Measurements from ENCODE around the gene TNS1. TPM values are rescaled to one million over a fixed set of nuclear protein-coding genes. Genes with fewer than 3 reads are reported as not detected.

Gene TNS1
- total RNA-seq, 1 donor from 2014 or later, result 828 TPM

DNA sequence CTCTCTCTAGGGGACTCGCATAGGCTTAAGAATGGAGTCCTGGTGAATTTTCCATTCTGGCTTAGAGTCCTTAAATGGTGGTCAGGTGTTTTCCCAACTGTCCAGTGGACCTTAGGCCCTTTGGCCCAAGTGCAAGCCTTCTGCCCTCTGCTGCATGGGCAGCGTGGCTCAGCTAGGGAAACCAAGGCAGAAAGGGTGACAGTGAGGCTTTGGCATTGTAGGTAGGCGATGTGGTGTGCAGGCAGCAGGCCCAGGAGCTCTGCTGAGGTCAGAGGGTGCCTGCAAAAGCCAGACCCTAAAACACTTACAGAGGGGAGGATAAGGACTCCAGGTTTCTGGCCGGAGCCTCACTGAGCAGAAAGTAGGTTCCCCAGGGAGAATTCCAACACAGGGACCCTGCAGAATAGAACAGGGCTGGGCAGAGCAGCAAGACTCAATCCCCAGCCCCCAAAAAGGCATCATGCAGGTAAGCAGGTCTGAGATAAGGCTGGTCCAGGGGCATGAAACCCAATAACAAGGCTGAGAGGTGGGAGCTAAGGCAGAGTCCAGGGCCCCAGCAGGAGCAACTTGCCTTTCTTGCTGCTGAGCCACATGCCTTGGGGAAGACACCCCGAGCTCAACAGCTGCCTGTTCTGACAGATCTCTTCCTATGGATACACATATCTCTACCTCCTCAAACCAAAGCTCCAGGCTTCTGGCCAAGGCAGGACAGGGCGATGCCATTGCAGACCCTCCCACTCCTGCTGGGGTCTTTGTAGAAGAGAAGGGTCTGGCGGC, 199.7 kb downstream of the TNS1 start:
- Histone ChIP-seq H3K27me3 (ENCODE audit: low read depth) (no peaks in the 10 kb centered on the region), H3K9me3 (replicated peaks) (no peaks in the 10 kb centered on the region), H3K4me1 (peaks cover 100% of the 10 kb centered on the region), H3K4me3 (no peak overlapping the region), H3K27ac (replicated peaks) (peak overlapping the region; percentile 73), H3K36me3 (peaks cover 60% of the 10 kb centered on the region)
- intact Hi-C loops (cut with micrococcal nuclease), result no loop called here
- DNase-seq, result no peak
- TF ChIP-seq, protein P1, sequence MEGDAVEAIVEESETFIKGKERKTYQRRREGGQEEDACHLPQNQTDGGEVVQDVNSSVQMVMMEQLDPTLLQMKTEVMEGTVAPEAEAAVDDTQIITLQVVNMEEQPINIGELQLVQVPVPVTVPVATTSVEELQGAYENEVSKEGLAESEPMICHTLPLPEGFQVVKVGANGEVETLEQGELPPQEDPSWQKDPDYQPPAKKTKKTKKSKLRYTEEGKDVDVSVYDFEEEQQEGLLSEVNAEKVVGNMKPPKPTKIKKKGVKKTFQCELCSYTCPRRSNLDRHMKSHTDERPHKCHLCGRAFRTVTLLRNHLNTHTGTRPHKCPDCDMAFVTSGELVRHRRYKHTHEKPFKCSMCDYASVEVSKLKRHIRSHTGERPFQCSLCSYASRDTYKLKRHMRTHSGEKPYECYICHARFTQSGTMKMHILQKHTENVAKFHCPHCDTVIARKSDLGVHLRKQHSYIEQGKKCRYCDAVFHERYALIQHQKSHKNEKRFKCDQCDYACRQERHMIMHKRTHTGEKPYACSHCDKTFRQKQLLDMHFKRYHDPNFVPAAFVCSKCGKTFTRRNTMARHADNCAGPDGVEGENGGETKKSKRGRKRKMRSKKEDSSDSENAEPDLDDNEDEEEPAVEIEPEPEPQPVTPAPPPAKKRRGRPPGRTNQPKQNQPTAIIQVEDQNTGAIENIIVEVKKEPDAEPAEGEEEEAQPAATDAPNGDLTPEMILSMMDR (IDR thresholded peaks at IDR 0.05; ENCODE audit: borderline replicate concordance), result no peak

DNA sequence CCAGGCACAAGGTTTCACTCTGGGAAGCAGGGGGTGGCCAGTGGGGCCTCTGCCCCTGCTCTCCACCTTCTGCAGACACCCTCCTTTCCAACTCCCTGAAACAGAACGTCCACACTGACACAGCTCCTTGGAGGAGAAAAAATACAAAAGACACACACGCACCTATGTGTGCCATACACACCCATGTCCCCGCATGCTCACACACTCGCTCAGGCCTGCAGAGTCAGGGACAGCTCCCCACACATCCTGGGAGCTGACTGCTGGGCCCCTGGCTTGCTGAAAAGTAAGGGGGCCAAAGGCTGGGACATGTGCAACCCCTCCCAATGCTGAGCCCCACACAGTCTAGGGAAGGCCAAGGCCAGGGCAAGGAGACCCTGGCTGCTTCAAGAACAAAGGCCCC, 200.5 kb downstream of the TNS1 start:
- Histone ChIP-seq H3K9me3 (replicated peaks) (no peaks in the 10 kb centered on the region), H3K27ac (replicated peaks) (peak overlapping the region; percentile 73), H3K27me3 (ENCODE audit: low read depth) (no peaks in the 10 kb centered on the region), H3K36me3 (peaks cover 52% of the 10 kb centered on the region), H3K4me3 (no peak overlapping the region), H3K4me1 (peaks cover 100% of the 10 kb centered on the region)
- TF ChIP-seq, protein P1 (IDR thresholded peaks at IDR 0.05; ENCODE audit: borderline replicate concordance), result no peak
- DNase-seq, result no peak
- intact Hi-C loops (cut with micrococcal nuclease), result no loop called here

DNA sequence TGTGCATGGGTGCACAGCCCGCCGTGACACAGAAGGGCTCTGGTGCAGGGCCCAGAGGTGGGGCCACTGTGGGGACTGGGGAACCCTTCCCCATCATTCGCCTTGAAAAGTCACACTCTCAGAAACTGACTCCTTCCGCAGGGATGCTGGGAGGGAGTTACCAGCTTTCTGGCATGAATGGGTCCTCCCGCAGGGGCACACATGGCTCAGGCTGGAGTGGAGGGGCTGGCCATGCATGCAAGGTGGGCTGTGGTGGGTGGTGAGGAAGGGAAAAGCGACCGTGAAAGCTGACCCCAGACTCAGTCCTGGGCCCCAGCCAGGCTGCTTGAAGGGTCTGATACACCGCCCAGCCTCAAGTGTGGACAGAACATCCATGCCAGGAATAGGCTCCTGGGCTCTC, 201.1 kb downstream of the TNS1 start:
- intact Hi-C loops (cut with micrococcal nuclease), result no loop called here
- H3K4me1 ChIP-seq, result peaks cover 100% of the 10 kb centered on the region
- H3K27ac ChIP-seq (replicated peaks), result peak overlapping the region; percentile 73
- H3K36me3 ChIP-seq, result peaks cover 46% of the 10 kb centered on the region
- no peak overlapping the region for H3K4me3 ChIP-seq
- peak; percentile 15 for DNase-seq
- TF ChIP-seq, protein P1 (IDR thresholded peaks at IDR 0.05; ENCODE audit: borderline replicate concordance), result no peak
- H3K9me3 ChIP-seq (replicated peaks), result no peaks in the 10 kb centered on the region
- H3K27me3 ChIP-seq (ENCODE audit: low read depth), result no peaks in the 10 kb centered on the region

- Histone ChIP-seq H3K4me3 (no peak overlapping the region), H3K27ac (replicated peaks) (peak overlapping the region; percentile 73), H3K4me1 (peaks cover 100% of the 10 kb centered on the region), H3K36me3 (peaks cover 41% of the 10 kb centered on the region), H3K27me3 (ENCODE audit: low read depth) (no peaks in the 10 kb centered on the region), H3K9me3 (replicated peaks) (no peaks in the 10 kb centered on the region)
- peak; percentile 28 for DNase-seq
- intact Hi-C loops (cut with micrococcal nuclease), result no loop called here
- TF ChIP-seq, protein P1 (IDR thresholded peaks at IDR 0.05; ENCODE audit: borderline replicate concordance), result no peak
These were observed 201.7 kb downstream of the TNS1 start for GRCh38 chr2:217801115-217801531.

GRCh38 chr2:217800433-217801114, 202.2 kb downstream of the TNS1 start:
- Histone ChIP-seq H3K4me3 (no peak overlapping the region), H3K27me3 (ENCODE audit: low read depth) (no peaks in the 10 kb centered on the region), H3K27ac (replicated peaks) (peak overlapping the region; percentile 73), H3K9me3 (replicated peaks) (no peaks in the 10 kb centered on the region), H3K36me3 (peaks cover 36% of the 10 kb centered on the region), H3K4me1 (peaks cover 98% of the 10 kb centered on the region)
- TF ChIP-seq, protein P1 (IDR thresholded peaks at IDR 0.05; ENCODE audit: borderline replicate concordance), result no peak
- intact Hi-C loops (cut with micrococcal nuclease), result no loop called here
- peak; percentile 15 for DNase-seq
